GM10248 (cell line): ENCODE data around the gene PRR33.

Experiments used
- CTCF ChIA-PET: fragments of 300-600 bp; sonication (Branson Sonifier 250); formaldehyde crosslinking; extraction: SDS; loops from one replicate; lab custom pipeline; 2021; ENCODE audit warnings: antibody characterized with exemption; lab: Yijun Ruan, JAX
- POLR2A ChIA-PET: fragments of 350-650 bp; sonication (Branson Sonifier 250); formaldehyde crosslinking; extraction: SDS; loops from one replicate; lab custom pipeline; 2020; ENCODE audit warnings: antibody characterized with exemption; lab: Yijun Ruan, JAX
- DNase-seq: peaks from one replicate; pipeline ENCODE4 v3.0.0; 2012; ENCODE audit errors: extremely low spot score
- CTCF ChIP-seq: IDR thresholded peaks from 2 replicates; pipeline ENCODE4 v1.5.1; 2012; ENCODE audit warnings: mild to moderate bottlenecking, low read depth; ENCODE audit errors: extremely low read depth, missing control alignments, control extremely low read depth

The PRR33 gene

GRCh38 chr11:1842149-1843097 lies 49.3 kb downstream of the PRR33 start:
- DNase-seq = no peak
- POLR2A ChIA-PET = no interaction called here
- CTCF ChIA-PET = interaction anchor here (0.7 to 2.9 kb wide), 4 partner anchors 10 to 309 kb away, joined by 4 to 12 read pairs (median 6); no protein-coding TSS in a partner anchor
- TF ChIP-seq CTCF = no peak

- TF ChIP-seq CTCF = no peak
- no peak for DNase-seq
- ChIA-PET POLR2A (no interaction called here), CTCF (interaction anchor here (1.4 to 2.9 kb wide), 4 partner anchors 9 to 310 kb away, joined by 4 to 12 read pairs (median 6); no protein-coding TSS in a partner anchor)
Measured at GRCh38 chr11:1841511-1842148, 50.1 kb downstream of the PRR33 start.

GRCh38 chr11:1840780-1841480 lies 50.8 kb downstream of the PRR33 start:
- POLR2A ChIA-PET = no interaction called here
- TF ChIP-seq CTCF = no peak
- CTCF ChIA-PET = interaction anchor here (0.8 to 2.9 kb wide), 5 partner anchors 8 to 310 kb away, joined by 3 to 12 read pairs (median 6); no protein-coding TSS in a partner anchor
- DNase-seq = no peak

- no peak for TF ChIP-seq CTCF
- CTCF ChIA-PET = interaction anchor here (0.8 to 2.9 kb wide), 6 partner anchors 8 to 311 kb away, joined by 3 to 20 read pairs (median 6); no protein-coding TSS in a partner anchor
- DNase-seq = peak; percentile 80
- POLR2A ChIA-PET = no interaction called here
Measured at GRCh38 chr11:1839924-1840779, 51.5 kb downstream of the PRR33 start.

DNA sequence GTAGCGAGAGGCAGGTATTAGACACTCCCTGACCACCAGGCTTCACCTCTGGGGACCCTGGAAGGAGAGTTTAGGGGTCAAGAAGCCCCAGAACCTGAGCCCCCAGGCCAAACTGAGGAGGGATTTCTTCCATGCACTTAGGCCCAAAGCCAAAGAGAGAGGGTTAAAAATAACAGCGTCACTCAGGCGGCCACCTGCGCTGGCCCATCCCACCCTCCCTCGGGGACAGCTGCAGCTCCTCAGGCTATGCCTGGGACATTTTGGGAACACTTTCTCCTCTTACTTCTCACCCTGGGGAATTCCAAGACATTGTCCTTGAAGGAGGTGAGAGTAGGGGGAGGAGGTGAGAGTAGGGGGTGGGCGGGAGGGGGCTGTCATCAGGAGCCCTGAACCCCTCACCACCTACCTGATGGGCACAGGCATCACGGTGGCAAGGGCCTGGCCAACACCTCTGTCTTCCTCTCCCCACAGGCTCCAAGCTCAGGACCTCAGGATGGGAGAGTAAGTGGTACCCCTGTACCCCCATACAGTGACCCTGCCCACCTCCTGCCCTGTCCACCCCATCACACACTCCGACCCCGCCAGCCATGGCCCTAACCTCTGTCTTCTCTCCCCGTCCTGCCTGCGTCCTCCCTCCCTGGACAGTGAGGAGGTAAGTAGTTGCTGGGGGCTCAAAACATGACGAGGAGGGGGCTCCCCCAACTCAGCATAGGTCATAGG lies 52.3 kb downstream of the PRR33 start:
- POLR2A ChIA-PET = no interaction called here
- no peak for TF ChIP-seq CTCF

More for the DNA sequence above, 52.3 kb downstream of the PRR33 start:
- DNase-seq = no peak
- CTCF ChIA-PET = interaction anchor here (1.2 to 1.9 kb wide), 5 partner anchors 146 to 317 kb away, joined by 3 to 20 read pairs (median 6); no protein-coding TSS in a partner anchor
